Measurements from ENCODE around the gene STRC.
"Not testable (repeated sequence)": the region's sequence is repeated elsewhere in the genome, so short reads cannot be mapped to it uniquely, and the experiment has no call there.

STRC gene

DNA sequence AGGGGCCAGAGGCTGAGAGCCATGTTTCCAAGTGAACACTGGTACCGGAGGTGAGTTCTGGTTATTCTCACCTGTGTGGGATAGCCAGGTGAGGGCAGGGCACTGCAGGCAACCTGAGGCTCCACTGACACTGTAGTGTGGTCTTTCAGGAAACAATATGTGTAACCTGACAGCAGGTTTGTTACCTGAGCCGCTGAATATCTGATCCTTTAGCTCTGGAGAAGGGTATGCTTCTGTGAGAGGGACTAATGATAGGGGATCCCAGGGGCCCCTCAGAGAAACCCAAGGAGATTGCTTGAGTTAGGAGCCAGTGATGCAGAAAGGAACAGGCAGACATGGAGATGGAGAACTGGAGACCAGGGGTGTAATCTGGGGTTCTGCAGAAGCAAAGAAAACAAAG is at the start of gene STRC:
TSS of gene STRC (minus strand) at position 101 of the 400 bp plus-strand sequence. CDS start at position 23, 78 bp downstream.
- DNase-seq = not testable (repeated sequence)

DNA sequence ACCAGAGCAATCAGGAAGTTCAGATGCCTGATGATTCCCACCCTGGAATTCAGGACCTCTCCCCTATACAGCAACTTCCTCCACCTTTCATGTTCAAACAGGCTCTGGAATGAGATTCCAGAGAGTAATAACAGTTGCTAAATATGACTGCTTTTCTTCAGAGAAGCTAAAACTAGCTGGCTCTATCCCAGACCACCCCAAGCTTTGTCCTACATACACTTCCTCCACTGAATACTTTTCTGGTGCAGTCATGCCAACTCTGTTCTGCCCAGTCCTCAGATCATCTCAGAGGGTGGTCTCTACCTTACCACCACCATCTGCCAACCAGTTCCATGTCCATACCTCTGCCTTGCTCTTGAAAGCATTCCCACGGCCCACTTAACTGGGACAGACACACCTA is 47.6 kb upstream of the STRC start:
- DNase-seq = not testable (repeated sequence)

DNA sequence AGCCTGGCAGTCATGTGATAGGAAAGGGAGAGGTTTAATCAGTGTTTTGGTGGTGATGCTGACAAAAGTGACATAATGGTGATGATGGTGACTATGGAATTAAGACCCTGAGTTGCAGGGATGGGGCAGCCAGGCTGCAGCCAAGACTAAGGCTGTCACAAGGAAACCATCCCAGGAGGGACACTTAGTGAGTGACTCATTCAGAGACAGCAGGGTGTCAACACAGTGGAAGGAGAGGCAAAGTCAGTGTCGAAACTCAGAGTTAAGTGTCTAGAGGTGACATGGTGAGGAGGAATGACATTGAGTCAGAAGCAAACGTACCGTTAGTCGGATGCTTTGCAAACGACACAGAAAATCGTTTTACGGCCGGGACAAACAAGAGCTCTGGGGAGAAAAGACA is 44.7 kb upstream of the STRC start:
- DNase-seq = not testable (repeated sequence)

DNA sequence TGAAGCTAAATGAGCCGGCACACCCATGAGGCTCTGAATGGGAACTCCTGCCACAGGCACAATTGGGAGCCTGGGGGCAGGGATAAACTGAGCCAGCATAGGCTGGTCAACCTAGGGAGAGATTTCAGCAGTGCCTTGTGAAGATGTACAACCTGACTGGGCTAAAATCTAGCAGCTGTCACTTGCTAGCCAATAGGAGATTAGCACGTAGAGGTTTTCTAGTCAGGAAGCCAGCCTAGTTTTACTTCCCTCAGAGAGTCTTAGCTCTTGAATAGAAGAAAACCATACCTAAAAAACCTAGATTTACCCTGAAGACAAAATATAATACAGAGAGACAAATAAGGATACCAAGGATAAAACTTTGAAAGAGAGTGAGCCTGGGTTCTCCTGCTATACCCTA is 43.7 kb upstream of the STRC start:
- not testable (repeated sequence) for DNase-seq

DNA sequence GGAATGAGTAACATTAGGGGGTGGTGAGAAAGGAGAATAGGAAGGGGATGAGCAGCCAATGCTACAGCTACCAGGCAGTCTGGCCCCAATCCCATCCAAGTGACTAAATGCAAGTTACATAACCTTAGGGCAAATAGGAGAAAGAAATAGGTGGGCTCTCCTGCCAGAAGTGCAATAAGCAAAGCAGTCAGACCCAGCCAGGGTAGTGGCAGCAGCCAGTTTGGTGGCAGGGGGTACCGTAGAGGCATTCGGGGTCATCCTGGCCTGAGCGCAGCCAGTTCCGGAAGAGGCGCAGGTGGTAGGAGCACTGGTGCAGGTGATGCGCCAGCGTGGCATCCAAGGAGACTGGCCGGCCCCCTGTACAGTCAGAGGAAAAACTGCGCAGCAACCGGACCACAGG is 41.1 kb upstream of the STRC start:
- not testable (repeated sequence) for DNase-seq

DNA sequence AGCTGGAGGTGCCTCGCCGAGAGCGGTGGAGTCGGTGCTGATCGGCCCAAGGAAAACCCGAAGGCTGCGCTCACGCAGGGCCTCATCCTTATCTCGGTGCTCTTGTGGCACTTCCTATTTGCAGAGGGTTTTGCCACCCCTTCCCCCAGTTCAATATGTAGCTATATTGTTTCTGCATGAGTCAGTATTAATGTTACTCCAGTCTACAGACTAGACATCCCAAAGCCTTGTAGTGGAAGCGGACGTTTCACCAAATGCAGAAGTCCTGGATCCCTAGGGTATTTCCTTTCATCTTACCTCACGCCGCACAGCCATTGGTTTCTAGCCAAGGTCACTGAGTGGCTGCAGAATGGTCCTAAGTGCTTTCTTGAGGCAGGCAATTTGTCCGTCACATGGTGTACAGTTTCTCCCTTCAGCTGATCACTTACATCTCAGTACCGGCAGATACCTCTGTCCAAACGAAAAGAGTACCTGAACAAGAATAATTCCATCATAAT is 30.9 kb upstream of the STRC start:
- not testable (repeated sequence) for DNase-seq

DNA sequence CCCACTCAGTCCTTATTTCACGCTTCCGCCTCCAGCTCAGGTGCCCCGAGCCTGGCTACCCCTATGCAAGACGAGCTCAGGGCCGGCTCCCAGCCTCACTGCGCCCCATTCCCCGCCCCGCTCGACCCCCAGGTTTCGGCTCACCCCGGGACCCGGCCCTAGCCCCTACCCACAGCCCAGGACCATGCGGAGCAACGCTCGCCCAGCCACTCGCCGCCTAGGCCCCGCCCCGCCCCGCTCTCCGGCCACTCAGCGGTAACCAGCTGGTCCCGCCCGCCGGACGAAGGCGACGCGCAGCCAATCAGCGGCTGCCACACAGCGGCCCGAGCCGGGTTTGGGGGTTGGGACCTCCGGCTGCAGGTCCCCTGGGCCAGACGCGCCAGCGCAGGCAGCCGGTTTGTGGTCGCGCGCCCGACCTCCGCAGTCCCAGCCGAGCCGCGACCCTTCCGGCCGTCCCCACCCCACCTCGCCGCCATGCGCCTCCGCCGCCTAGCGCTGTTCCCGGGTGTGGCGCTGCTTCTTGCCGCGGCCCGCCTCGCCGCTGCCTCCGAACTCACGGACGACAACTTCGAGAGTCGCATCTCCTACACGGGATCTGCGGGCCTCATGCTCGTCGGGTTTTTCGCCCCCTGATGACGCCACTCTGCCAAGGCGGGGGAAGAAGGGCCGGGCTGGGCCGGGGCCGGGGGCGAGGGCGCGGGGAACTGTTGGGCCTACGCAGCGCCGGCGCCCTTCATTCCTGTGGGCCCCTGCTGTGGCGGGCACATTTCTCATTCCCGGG is 30.2 kb upstream of the STRC start, which contains the start of gene CATSPER2:
TSS of gene CATSPER2 (minus strand) at position 196 of the 781 bp plus-strand sequence. CDS start 783 bp downstream, outside the sequence.
- no peak for DNase-seq

DNA sequence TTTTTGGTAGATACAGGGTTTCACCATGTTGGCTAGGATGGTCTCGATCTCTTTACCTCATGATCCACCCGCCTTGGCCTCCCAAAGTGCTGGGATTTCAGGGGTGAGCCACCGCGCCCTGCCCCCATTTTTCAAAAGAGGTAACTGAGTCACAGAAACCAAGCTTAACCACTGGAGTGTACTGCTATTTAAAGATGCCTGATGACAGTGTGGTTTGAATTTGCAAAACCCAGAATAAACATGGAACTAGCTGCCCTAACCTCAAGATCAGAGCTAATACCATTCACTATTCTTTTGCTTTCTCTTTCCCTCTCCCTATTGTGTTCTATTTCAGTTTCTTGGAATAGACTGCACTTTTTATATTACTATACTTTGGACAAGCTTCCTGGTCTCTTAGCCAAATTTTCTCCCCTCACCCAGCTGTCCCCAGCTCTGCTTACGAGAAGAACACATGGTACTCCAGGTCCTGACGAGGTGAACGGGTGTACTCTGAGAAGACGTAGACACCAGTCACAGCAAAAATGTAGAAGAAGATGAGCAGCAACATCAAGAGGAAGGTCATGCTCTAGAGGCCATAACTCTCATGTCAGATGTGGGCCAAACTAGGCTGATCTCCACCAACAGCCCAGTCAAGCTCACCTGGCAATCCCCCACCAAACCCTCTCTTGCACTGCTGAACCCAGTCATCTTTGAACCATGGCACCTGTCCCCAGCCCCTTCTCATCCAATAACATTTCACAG is 20.0 kb upstream of the STRC start:
- DNase-seq = not testable (repeated sequence)

DNA sequence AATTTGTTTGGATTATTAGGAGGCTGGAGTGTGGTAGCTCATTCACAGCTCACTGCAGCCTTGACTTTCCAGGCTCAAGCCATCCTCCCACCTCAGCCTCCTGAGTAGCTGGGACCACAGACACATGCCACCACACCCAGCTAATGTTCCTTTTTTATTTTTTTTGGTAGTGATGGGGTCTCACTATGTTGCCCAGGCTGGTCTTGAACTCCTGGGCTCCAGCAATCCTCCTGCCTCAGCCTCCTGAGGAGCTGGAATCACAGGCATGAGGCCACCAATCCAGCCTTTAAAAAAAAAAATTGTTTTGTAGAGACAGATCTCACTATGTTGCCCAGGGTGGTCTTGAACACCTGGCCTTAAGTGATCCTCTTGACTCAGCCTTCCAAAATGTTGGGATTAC is 8.3 kb upstream of the STRC start:
- DNase-seq = not testable (repeated sequence)

DNA sequence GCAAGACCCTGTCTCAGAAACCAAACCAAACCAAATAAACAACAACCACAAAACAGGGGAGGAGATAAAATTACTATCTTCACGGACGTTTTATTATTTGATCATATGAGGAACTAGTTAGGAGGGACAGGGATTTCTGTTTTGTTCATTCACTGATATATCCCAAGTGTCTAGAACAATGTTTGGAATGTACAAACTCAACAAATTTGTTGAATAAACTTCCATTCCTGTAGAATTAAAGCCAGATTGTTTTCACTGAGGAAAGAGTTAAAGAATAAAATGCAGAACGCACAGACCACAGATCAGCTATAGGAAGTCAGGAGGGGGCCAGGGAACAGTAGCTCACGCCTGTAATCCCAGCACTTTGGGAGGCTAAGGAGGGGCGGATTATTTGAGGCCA is 6.5 kb upstream of the STRC start:
- DNase-seq = no peak

DNA sequence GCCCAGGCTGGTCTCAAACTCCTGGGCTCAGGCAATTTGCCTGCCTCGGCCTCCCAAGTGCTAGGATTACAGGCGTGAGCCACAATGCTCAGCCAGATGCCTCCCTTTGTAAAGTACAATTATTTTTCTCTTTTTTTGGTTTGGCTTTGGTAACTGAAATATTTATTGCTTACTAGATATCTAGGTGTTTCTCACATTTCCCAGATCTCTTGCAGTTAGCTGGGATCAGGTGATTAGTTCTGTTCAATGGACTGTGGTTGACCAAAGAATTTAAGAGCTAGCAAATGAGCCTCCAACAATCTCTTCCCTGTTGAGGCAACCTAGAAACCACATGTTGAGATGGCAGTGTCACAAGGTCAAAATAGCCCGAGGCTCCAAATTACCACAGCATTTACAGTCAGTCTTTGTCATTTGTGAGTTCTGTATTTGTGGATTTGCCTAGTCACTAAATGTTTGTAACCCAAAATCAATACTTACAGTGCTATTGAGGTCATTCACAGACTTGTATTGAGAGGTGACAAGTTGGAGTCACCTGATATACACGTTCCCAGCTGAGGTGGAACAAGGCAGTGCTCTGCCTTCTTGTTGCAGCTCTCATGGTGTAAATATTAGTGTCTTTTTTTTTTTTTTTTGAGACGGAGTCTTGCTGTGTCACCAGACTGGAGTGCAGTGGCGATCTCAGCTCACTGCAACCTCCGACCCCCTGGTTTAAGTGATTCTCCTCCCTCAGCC is 3.6 kb upstream of the STRC start:
- not testable (repeated sequence) for DNase-seq

DNA sequence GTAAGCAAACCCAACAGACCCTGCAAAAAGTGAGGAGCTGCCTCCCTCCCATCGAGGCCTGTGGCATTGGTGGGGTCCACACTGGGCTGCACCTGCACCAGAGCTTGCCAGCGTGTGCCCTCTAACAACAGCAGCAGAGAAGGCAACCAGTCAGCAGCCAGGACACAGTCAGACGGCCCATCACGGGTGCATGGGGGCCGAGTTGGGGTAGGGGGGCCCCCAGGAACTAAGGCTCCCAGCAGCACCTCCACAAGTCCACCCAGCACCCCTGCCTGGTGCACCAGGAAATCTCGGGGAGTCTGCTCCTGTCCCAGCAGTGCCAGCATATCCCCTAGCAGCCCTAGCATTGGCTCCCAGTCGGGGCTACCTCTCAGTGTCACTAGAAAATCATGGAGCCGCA is 850 bp downstream of the STRC start:
- DNase-seq = not testable (repeated sequence)

DNA sequence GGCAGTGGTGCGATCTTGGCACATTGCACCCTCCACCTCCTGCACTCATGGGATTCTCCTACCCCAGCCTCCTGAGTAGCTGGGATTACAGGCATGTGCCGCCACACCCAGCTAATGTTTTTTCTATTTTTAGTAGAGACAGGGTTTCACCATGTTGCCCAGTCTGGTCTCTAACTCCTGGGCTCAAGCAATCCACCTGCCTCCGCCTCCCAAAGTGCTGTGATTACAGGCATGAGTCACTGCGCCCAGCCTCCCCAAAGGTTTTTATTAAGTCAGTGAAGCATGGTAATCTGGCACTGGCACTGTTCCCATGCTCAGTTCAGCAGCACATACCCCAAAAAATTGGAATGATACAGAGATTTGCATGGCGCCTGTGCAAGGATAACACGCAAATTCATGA is 16.4 kb downstream of the STRC start:
- not testable (repeated sequence) for DNase-seq

DNA sequence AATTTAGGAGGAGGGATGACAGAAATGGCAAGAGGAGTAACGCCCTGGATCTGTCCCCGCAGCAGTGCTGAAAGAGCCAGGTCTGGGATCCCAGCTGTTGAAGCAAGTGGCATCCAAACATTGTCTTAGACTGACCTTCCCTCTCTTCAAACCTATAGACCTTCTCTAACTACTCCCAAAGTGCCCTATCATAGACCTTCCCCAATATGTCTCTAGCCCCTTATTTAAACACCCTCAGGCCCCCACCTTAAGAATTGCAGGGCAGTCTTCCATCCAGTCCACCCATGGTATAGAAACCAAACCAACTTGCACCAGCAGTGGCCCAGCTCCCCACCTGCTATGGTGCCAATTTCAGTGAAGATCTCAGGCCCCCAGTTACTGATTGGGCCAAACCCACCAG is 18.4 kb downstream of the STRC start:
- not testable (repeated sequence) for DNase-seq

DNA sequence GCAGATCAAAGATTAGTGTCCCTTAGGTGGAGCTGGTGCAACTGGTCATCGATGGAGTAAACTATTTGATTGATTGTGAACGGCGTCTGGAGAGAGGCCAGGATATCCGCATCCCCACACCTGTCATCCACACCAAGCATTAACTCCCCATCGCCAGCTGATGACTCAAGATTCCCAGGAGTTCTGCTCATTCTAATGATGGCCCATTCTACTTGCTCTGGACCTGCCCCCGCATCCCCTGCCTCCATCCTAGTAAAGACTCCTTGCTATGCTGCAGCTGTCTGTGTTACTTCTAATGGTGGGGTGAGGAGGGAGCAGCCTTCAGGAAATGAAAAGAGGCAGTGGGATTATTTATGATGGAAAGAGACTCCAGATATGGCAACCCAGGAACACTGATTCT is 19.5 kb downstream of the STRC start:
- DNase-seq = not testable (repeated sequence)

DNA sequence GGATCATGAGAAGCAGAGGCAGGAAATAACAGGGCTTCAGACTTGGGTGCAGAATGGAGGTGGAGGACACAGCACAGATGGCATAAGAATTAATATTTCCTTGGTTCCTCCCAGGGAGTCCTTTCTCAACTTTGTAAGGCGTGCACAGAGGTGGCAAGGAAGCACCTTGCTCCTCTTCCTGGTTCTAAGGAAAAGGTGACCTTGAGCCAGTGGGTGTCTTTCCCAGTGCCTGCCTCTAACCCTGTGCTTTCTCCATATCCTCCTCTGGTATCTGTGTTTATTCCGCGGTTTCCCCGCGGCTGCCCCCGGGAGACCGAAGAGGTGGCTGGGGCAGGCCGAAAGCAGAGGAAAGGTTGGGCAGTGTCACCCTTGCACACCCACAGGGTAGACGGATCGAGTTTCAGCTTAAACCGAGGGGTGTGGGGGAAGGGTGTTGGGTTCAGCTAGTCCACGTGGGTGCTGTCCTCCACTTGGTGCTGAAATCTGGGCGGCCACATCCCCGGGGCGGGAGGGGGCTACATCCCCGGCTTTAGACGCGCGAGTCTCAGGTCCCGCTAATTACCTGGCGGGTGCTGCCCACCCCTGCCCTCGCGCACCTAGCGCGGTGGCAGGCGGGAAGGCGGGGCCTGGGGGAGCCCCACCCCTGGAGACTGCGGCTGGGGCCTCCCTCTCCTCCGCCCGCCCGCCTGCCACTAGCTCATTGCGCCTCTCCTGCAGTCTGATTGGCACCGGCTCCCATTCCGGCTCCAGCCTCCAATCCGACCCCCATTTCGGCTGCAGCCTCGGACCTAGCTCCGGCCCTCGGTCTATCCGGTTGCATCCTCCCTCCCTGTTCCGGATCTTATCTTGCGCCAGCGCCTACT is 25.0 kb downstream of the STRC start, which contains the start of gene CKMT1B:
TSS of gene CKMT1B (plus strand) at position 700 of the 863 bp plus-strand sequence. CDS start 192 bp downstream, outside the sequence.
- DNase-seq = not testable (repeated sequence)

DNA sequence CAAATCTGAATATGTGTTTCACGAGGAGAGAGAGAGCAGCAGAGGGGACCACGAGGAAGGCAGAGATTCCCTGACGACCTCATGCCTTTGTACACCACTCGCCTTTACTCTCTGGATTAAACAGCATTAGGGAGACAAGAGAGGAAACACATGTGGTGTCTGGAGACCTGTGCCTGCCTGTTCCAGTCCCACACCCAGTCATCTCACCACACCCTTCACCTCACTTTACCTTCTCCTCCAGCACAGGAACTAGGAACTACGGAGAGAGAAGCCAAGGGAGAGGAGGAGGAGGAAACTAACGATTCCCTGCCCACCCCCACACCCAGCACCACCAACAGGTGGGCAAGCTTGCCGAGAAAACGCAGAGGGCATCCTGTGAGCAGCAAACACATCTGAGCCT is 25.8 kb downstream of the STRC start:
- not testable (repeated sequence) for DNase-seq

DNA sequence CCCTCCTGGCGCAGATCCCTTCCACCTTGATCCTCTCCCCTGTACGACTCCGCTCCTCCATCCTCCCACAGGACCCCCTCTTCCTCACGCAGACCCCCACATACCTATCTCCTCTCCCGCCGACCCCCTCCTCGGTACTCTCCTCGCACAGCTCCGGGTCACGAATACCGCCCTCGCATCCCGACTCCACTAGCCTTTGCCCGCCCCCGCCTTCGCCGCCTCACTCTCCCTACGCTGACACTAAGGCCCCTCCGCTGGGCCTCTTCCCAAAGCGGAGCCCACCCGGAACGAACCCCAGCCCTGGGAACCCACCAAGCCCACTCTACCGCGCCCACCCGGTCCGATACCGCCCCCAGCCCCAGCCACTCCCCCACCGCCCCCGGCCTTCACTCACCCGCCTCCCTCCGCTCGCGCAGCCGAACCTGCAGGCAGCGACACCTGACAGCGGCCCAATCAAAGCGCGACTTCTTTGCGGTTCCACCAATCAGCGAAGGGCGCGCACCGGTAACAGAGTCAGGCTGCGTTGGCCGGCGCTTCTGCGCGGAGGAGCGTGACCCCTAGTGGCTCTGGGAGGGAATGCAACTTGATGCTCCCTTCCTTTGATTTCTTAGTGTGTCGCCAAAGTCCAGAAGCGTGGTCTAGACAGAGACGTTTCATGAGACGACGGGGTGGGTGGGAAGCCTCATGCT is 28.7 kb downstream of the STRC start, which contains the start of gene PPIP5K1:
TSS of gene PPIP5K1 (minus strand) at position 431 of the 689 bp plus-strand sequence. CDS start 5,704 bp downstream, outside the sequence.
- DNase-seq = not testable (repeated sequence)

DNA sequence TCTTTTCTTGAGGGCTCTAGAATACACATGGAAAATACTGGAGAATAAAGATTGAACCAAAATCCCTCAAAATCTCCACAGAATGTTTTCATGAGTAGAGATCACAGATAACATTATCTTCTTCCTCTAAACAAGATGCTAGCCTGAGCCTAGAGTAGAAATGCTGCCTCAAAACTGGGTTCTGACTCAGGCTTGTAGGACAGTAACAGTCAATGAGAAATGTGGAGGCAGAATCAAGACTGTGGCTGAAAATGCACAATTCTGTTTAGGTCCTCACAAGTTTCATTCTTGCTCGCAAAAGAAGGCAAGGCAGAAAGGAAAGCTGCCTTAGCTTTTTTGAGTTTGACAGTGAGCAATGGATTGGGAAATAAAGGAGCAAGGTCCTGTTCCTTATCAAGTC is 44.0 kb downstream of the STRC start:
- not testable (repeated sequence) for DNase-seq

DNA sequence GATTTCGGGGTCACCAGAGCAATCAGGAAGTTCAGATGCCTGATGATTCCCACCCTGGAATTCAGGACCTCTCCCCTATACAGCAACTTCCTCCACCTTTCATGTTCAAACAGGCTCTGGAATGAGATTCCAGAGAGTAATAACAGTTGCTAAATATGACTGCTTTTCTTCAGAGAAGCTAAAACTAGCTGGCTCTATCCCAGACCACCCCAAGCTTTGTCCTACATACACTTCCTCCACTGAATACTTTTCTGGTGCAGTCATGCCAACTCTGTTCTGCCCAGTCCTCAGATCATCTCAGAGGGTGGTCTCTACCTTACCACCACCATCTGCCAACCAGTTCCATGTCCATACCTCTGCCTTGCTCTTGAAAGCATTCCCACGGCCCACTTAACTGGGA is 52.0 kb downstream of the STRC start:
- DNase-seq = not testable (repeated sequence)

DNA sequence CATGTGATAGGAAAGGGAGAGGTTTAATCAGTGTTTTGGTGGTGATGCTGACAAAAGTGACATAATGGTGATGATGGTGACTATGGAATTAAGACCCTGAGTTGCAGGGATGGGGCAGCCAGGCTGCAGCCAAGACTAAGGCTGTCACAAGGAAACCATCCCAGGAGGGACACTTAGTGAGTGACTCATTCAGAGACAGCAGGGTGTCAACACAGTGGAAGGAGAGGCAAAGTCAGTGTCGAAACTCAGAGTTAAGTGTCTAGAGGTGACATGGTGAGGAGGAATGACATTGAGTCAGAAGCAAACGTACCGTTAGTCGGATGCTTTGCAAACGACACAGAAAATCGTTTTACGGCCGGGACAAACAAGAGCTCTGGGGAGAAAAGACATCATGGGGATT is 54.8 kb downstream of the STRC start:
- DNase-seq = not testable (repeated sequence)

Measured in midbrain (tissue), 1 donor.